Measurements from ENCODE around the gene OR2H1.

OR2H1 gene

GRCh38 chr6:29510746-29511300, 53.9 kb downstream of the OR2H1 start:
- no peak for DNase-seq (ENCODE audit: low read depth)
